Activated T-helper 1 cell treated with anti-CD3 and anti-CD28 coated beads, Interleukin-2, amount 50 U/mL, for 16 hours (primary cell): ENCODE results near the gene RPS6KL1.
"Not testable (repeated sequence)": the region's sequence is repeated elsewhere in the genome, so short reads cannot be mapped to it uniquely, and the experiment has no call there.

Experiments
- DNase-seq, 2 donors: peaks; one replicate each; pipeline ENCODE4 v3.0.0-alpha.2; 2020; ENCODE audit warnings: low read depth in 1 of 2, low spot score in 1 of 2

RPS6KL1 gene

GRCh38 chr14:74937171-74937570, 14.1 kb upstream of the RPS6KL1 start:
- DNase-seq = no peak

GRCh38 chr14:74936731-74937130, 13.7 kb upstream of the RPS6KL1 start:
- DNase-seq = no peak

DNA sequence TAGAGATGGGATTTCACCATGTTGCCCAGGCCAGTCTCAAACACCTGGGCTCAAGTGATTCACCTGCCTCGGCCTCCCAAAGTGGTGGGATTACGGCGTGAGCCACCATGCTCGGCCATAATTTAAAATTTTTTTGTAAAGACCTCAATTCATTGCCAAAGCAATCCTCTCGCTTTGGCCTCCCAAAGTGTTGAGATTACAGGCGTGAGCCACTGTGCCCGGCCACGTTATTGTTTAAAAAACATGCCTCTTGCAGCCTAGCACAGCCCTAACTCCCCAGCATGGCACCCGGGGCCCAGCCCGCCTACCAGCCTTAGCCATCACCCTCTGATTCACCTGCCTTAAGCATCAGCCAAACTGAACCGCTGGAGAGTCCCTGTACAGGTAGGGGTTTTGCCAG, 13.1 kb upstream of the RPS6KL1 start:
- no peak for DNase-seq

DNA sequence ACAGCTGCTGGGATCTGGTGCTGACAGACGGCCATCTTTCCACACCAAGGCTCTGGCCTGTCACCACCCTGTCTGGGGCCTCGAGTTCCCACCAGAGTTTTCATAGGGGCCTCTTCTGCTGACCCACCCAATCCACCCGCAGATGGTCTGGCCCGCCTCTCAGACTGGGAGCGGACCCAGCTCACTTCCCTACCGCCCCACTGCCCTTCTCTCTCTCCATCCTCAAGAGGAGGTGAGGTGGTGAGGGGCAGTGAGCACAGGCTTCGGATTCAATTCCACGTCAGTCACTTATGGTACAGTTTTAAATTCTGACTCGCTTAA, 12.3 kb upstream of the RPS6KL1 start:
- no peak for DNase-seq

- DNase-seq = no peak
Measured at GRCh38 chr14:74934476-74935359, 11.7 kb upstream of the RPS6KL1 start.

DNA sequence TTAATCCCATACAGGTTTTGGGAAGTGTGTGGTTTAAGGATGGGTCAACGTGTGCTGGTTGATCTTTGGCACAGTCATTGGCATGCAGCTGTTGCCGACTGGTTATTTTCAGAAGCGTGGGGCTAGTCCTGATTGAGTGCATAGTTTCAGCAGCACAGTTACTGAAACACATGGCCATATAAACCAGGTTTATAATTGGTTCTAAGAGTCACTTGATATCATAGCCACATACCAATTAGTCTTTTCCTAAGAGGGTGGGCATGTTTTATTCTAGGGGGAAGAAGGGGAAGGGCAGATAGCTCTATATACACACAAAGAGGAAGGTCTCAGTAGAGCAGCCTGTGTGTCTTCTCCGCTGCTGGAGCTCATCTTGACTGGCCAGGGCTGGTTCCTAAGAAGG, 11.0 kb upstream of the RPS6KL1 start:
- DNase-seq = no peak

DNA sequence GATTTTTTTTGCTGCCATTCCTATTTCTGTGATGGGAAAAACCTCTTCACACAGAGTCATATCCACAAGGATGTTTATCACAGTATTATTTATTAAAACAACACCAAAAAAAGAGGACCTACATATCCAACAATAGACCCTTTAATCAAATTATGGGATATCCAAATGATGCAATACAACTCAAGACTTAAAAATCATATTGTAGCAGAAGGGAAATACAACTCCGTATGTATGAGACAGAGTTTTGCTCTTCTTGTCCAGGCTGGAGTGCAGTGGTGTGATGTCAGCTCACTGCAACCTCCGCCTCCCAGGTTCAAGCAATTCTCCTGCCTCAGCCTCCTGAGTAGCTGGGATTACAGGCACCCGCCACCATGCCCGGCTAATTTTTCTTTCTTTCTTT, 9.9 kb upstream of the RPS6KL1 start:
- DNase-seq = not testable (repeated sequence)

- no peak for DNase-seq
Measured at GRCh38 chr14:74932401-74932901, 9.4 kb upstream of the RPS6KL1 start.

GRCh38 chr14:74931744-74932143, 8.7 kb upstream of the RPS6KL1 start:
- not testable (repeated sequence) for DNase-seq

- no peak for DNase-seq
Measured at GRCh38 chr14:74929242-74929641, 6.2 kb upstream of the RPS6KL1 start.

GRCh38 chr14:74927225-74927624, 4.2 kb upstream of the RPS6KL1 start:
- no peak for DNase-seq

GRCh38 chr14:74924061-74924460, 1.0 kb upstream of the RPS6KL1 start:
- DNase-seq = no peak

DNA sequence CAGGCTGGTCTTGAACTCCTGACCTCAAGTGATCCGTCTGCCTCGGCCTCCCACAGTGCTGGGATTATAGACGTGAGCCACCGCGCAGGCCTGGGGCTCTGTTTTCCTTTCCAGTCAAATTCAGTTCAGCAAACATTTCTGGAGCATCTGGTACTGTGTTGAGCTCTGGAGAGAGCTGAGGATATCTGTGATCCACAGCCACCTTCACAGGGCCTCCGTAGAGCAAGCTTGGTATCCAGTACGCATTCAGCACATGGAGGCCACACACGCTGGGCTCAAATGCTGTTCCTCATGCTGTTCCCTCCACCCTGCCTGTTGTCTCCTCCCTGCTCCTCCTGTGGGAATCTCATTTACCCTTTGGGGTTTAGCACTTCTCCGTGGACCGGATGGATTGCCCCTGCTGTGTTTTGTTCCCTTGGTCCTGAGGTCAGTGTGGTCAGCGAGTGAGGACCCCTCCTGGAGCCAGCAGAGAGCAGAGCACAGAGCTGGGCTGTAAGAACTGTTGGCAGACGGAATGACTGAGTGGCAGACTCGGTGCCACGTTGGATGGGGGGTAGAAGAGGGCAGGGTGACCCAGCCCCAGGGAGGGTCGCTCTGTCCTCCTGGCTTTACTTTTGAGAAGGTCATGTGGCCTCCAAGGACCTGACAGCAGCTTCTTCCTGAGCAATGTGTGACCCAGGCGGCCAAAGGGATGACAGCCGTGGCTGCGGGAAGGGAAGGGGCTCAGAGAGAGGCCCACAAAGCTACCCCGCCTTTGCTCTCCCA, 891 bp downstream of the RPS6KL1 start:
- no peak for DNase-seq

DNA sequence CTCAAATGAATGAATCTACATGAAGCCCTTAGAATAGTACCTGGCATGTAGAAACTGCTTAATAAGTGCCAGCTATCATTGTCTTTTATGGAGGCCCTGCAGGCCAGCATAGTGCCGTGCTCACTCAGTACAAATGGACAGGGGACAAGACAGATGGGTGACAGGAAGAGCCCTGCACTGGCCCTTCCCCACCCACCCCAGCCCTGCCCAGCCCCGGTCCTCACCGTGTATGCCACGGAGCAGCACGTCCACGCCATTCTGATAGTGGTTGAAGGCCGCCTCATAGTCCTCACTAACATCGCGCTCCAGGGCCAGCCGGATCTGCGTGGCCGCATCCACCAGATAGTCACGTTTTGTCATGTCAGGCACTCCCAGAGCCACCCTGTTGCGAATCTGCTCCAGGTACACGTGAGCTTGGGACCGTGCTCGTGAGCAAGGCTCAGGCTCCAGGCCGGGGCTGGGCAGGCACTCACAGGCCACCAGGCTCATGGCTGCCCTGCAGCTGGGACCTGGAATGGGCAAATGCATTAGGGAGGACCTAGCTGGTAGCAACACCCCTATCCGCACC, 1.9 kb downstream of the RPS6KL1 start:
- DNase-seq = no peak

DNA sequence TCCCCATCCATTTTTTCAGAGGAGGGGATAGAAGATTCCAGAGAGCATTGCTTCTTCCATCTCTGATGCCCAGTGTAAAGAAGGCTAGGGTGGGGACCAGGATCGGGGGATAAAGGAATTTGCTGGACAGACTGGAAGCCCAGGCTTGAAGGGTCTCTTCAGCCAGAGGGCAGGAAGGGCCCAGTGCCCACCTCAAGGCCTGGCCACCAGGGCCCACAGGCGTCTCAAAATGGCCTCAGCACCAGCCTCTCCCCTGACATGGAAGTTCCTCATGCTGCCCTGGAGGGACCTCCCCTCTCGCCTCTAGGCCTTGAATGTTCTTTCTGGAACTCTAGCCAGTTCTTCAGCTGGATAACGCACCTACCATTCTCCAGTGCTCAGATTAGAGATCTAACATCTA, 2.8 kb downstream of the RPS6KL1 start:
- DNase-seq = no peak

- DNase-seq = no peak
Measured at GRCh38 chr14:74919421-74920165, 3.5 kb downstream of the RPS6KL1 start.

DNA sequence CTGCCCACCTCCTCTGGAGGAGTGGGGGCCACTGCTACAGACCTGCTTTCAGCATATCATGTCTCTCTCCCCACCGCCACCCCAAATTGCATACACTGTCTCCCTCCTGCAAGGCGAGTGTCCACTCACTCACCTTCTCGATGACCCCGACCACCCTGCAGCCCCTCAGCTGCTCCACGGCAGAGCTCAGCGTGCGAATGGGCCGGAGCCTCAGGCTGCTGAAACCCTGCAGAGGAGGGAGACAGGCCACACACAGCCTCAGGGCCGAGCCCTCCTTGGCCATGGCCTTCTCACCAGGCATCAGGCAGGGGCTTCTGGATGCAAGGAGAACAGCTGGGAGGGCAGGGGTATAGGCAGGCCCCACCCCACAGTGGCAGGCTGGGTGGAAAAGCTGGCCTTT, 4.7 kb downstream of the RPS6KL1 start:
- no peak for DNase-seq

DNA sequence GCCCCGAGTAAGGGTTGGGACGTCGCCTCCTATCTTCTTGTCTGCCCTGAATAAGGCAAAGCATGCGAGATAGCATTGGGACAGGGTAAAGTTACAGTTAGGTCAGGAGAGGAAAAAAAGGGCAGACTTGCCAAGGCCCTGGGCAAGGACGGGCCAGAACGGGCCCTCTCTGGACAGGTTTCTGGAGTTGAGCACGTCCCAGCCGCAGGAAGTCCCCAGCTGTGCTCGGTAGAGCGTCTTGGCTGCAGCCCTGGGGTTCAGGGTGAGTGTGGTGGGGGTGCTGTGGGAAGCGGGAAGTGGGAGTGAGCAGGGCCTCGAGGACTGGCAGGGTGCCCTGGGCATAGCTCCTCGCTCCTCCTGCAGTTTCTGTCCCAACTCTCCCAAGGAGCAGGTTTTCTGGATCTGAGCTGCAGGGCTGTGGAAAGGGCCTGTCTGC, 5.4 kb downstream of the RPS6KL1 start:
- no peak for DNase-seq

DNA sequence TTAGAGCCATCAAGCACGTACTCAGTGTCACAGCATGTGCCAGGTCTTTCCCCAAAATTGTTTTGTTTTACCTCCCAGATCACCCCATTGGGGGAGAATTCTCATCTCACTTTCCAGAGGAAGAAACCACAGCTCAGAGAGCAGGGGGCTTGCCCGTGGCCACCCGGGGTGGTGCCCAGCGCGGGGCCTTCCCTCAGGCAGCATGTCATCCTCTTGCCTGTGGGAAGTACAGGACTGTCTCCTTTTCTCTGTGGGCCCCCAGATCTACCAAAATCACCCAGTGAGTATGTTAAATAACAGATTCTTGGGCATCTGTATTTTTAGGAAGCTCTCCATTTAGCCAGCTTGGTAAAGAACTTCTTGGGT, 5.9 kb downstream of the RPS6KL1 start:
- no peak for DNase-seq

- DNase-seq = no peak
Measured at GRCh38 chr14:74915826-74916225, 7.2 kb downstream of the RPS6KL1 start.

DNA sequence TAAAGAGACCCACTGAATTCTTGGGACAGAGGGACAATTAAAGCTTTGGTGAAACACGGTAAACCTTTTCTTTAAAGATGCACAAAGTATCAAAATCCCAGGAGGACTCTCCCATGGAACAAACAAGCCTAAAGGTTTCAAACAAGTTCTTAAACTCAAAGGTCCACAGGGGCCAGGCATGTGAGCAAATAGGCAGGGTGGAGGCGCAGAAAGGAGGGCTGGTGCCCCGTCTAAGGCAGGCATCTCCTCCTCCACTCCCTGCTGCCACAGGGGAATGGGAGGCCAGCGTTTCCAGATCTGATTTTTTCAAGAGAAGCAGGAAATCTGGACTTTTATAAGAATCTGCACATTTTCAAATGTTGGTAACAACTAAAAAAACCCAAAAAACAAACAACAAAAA, 7.6 kb downstream of the RPS6KL1 start:
- no peak for DNase-seq
